HepG2 (cell line): ENCODE results near the gene RNGTT. TPM values are rescaled to one million over a fixed set of nuclear protein-coding genes. Genes with fewer than 3 reads are reported as not detected.

Experiments used
- ATAC-seq: fragments of 200-7000 bp; cut with Tn5 transposase; 3 replicates; pipeline ENCODE4 v1.9.1; 2020; ENCODE audit warnings: mild to moderate bottlenecking, moderate library complexity
- BruUV-seq: library from RNA; stranded (reverse); fragments of 400-500 nt; replicated peaks from 2 replicates; lab custom pipeline; 2021; lab: Mats Ljungman, UMichigan
- CTCF ChIA-PET: fragments of 300-600 bp; formaldehyde crosslinking; extraction: SDS; loops from one replicate; lab custom pipeline; 2021; ENCODE audit warnings: low total read pairs, inconsistent platforms, low intra/inter-chr PET ratio; lab: Yijun Ruan, JAX
- POLR2A ChIA-PET: fragments of 350-600 bp; sonication (Branson Sonifier 250); formaldehyde crosslinking; loops from one replicate; lab custom pipeline; 2020; ENCODE audit warnings: antibody characterized with exemption, inconsistent platforms; lab: Yijun Ruan, JAX
- DNase-seq: peaks from one replicate; pipeline ENCODE4 v3.0.0-alpha.2; 2015; ENCODE audit warnings: low spot score
- FAIRE-seq: peaks from 3 replicates; lab custom pipeline; 2011; peaks lifted over from hg19 to GRCh38; lab: Jason Lieb, UNC
- H2AFZ ChIP-seq: one replicate; pipeline ENCODE4 v1.6.1; 2011; ENCODE audit warnings: low read length, inconsistent platforms
- H3K27ac ChIP-seq: fragments of 300-600 bp; 3 replicates; pipeline ENCODE4 v1.8.0; 2011; ENCODE audit warnings: mixed run types, mild to moderate bottlenecking, mixed read lengths, low read length, inconsistent platforms; ENCODE audit not compliant: insufficient read depth; ENCODE audit errors: extremely low read length
- H3K27me3 ChIP-seq, 2 experiments: fragments of 200-600 bp in 1 of 2; 2 replicates in 1 of 2; 3 replicates in 1 of 2; pipeline versions ENCODE4 v1.6.0 to v1.8.0; 2011; ENCODE audit warnings: low read length in 2 of 2, mild to moderate bottlenecking in 2 of 2, moderate library complexity in 2 of 2, inconsistent platforms in 1 of 2; ENCODE audit not compliant: insufficient read depth in 2 of 2, control insufficient read depth in 1 of 2
- H3K36me3 ChIP-seq, 2 experiments: fragments of 200-600 bp in 1 of 2; replicated peaks in 1 of 2; 2 replicates in 1 of 2; 3 replicates in 1 of 2; pipeline versions ENCODE4 v1.5.1 to v1.8.0; 2011; ENCODE audit warnings: low read length in 2 of 2, inconsistent platforms in 1 of 2; ENCODE audit not compliant: insufficient read depth in 2 of 2, control insufficient read depth in 1 of 2
- H3K4me1 ChIP-seq: 2 replicates; pipeline ENCODE4 v1.5.1; 2012; ENCODE audit warnings: low read length, inconsistent platforms; ENCODE audit not compliant: insufficient read depth
- H3K4me2 ChIP-seq: 2 replicates; pipeline ENCODE4 v1.6.0; 2011; ENCODE audit warnings: low read depth, low read length, inconsistent platforms
- H3K4me3 ChIP-seq, 3 experiments: fragments of 200-600 bp in 1 of 3; sonication (generic), shearing (Covaris generic) in 1 of 3; replicated peaks in 1 of 3; 2 replicates each; pipeline ENCODE4 v1.5.1; 2011 to 2016; ENCODE audit warnings: low read length in 3 of 3, inconsistent platforms in 2 of 3, low read depth in 2 of 3, mild to moderate bottlenecking in 2 of 3, control low read depth in 1 of 3, mixed read lengths in 1 of 3; ENCODE audit not compliant: insufficient read depth in 1 of 3
- H3K79me2 ChIP-seq: one replicate; pipeline ENCODE4 v1.6.1; 2011; ENCODE audit warnings: low read length, inconsistent platforms; ENCODE audit not compliant: insufficient read depth
- H3K9ac ChIP-seq: 2 replicates; pipeline ENCODE4 v1.6.0; 2011; ENCODE audit warnings: mild to moderate bottlenecking, low read depth, low read length, inconsistent platforms; ENCODE audit not compliant: insufficient read depth
- H3K9me3 ChIP-seq: 2 replicates; pipeline ENCODE4 v1.5.1; 2012; ENCODE audit warnings: mild to moderate bottlenecking, low read length
- H4K20me1 ChIP-seq: 2 replicates; pipeline ENCODE4 v1.6.0; 2011; ENCODE audit warnings: inconsistent platforms, mild to moderate bottlenecking, low read length, moderate library complexity; ENCODE audit not compliant: insufficient read depth
- GTF2F1 ChIP-seq: fragments of 150-350 bp; IDR thresholded peaks from 2 replicates; pipeline ENCODE4 v1.6.1; 2014; ENCODE audit warnings: low read length
- HMGA1 ChIP-seq: sonication (generic); formaldehyde crosslinking; conservative IDR thresholded peaks from 2 replicates; pipeline ENCODE4 v1.4.0; 2020; ENCODE audit warnings: missing genetic modification reagents
- NFE2L2 ChIP-seq: fragments of 150-350 bp; IDR thresholded peaks from 2 replicates; pipeline ENCODE4 v1.6.1; 2014; ENCODE audit warnings: low read length
- NPAS2 ChIP-seq: sonication (generic); formaldehyde crosslinking; IDR thresholded peaks from 2 replicates; pipeline ENCODE4 v1.8.0; 2022; ENCODE audit warnings: mild to moderate bottlenecking, missing genetic modification reagents, borderline replicate concordance
- PCBP1 ChIP-seq: fragments of 200-400 bp; formaldehyde crosslinking; IDR thresholded peaks from 2 replicates; pipeline ENCODE4 v1.6.1; 2017; ENCODE audit warnings: mild to moderate bottlenecking, low read depth, low read length, borderline replicate concordance
- RCOR2 ChIP-seq: IDR thresholded peaks from 2 replicates; pipeline ENCODE4 v1.6.1; 2016; ENCODE audit warnings: missing biosample characterization, missing genetic modification reagents
- RELA ChIP-seq: sonication (generic); formaldehyde crosslinking; IDR thresholded peaks from 2 replicates; pipeline ENCODE4 v1.4.0; 2020; ENCODE audit warnings: missing genetic modification reagents
- RORA ChIP-seq: sonication (generic); formaldehyde crosslinking; IDR thresholded peaks from 2 replicates; pipeline ENCODE4 v1.5.0; 2020; ENCODE audit warnings: mild to moderate bottlenecking, missing genetic modification reagents, moderate library complexity
- SRF ChIP-seq: IDR thresholded peaks from 2 replicates; pipeline ENCODE4 v1.6.1; 2011; ENCODE audit warnings: mild to moderate bottlenecking, low read depth, low read length, moderate library complexity
- ZNF326 ChIP-seq: sonication (generic); formaldehyde crosslinking; IDR thresholded peaks from 2 replicates; pipeline ENCODE4 v1.4.0; 2020; ENCODE audit warnings: missing genetic modification reagents, borderline replicate concordance
- ZNF660 ChIP-seq: sonication (generic); formaldehyde crosslinking; IDR thresholded peaks from 2 replicates; pipeline ENCODE4 v1.5.1; 2020; ENCODE audit warnings: mild to moderate bottlenecking, low read depth, missing genetic modification reagents, borderline replicate concordance
- ZSCAN21 ChIP-seq: sonication (generic); formaldehyde crosslinking; IDR thresholded peaks from 2 replicates; pipeline ENCODE4 v1.8.0; 2022; ENCODE audit warnings: mild to moderate bottlenecking, missing genetic modification reagents, moderate library complexity, borderline replicate concordance
- WGBS: methylation state at CpG from one replicate; pipeline ENCODE4 v1.1.6; 2017; ENCODE audit warnings: low lambda C conversion rate; 5-methylcytosine and 5-hydroxymethylcytosine counted together
- in situ Hi-C: cut with HindIII; loops from 2 replicates; pipeline ENCODE4 v1.10.0; 2017; ENCODE audit warnings: low pct_unique_long_range_greater_than_20kb; ENCODE audit not compliant: extremely low pct_ligation_motif_present
- intact Hi-C: fragments of 100-400 bp; cut with micrococcal nuclease; formaldehyde crosslinking; loops from one replicate; pipeline ENCODE4 v1.10.0; 2022; ENCODE audit not compliant: unreplicated experiment
- polyA plus RNA-seq, 8 experiments: library from polyadenylated mRNA; depleted of rRNA in 3 of 8; stranded (reverse) in 7 of 8; unstranded in 1 of 8; fragments of >200 nt; fragmentation: Illumina TruSeq in 4 of 8; extraction: Trizol in 4 of 8; gene quantifications; 2 replicates each; pipeline versions ENCODE4 v1.2.1 to v1.2.3, GENCODE V29; 2011 to 2016; ENCODE audit warnings: low read depth in 4 of 8, missing spikeins in 1 of 8, mixed read lengths in 1 of 8; ENCODE audit not compliant: insufficient read depth in 1 of 8
- total RNA-seq, 5 experiments: library from RNA; depleted of rRNA; stranded (reverse); fragments of >200 nt; fragmentation: Illumina TruSeq; extraction: Trizol; gene quantifications; 2 replicates each; pipeline ENCODE4 v1.2.3, GENCODE V29; 2016; ENCODE audit warnings: low read depth in 1 of 5
- TF ChIP-seq, protein P1 (sequence below), 2 experiments: sonication (generic) in 1 of 2; formaldehyde crosslinking in 1 of 2; IDR thresholded peaks; 2 replicates each; pipeline versions ENCODE4 v1.6.1 to v1.9.0; 2014 to 2022; ENCODE audit warnings: antibody characterized with exemption in 1 of 2, borderline replicate concordance in 1 of 2, inconsistent platforms in 1 of 2, low read depth in 1 of 2, missing genetic modification reagents in 1 of 2
- TF ChIP-seq, protein P2 (sequence below): sonication (generic); formaldehyde crosslinking; IDR thresholded peaks from 2 replicates; pipeline ENCODE4 v1.4.0; 2020; ENCODE audit warnings: missing genetic modification reagents

RNGTT gene
- total and polyA plus RNA-seq, 2 of the 13 experiments (the other 11 are each of a cell fraction or from before 2014, with no cell fraction given) = 6.0 to 22.6 TPM

GRCh38 chr6:88611721-88612120 lies 351.7 kb downstream of the RNGTT start (continued):
- TF ChIP-seq, protein P1, sequence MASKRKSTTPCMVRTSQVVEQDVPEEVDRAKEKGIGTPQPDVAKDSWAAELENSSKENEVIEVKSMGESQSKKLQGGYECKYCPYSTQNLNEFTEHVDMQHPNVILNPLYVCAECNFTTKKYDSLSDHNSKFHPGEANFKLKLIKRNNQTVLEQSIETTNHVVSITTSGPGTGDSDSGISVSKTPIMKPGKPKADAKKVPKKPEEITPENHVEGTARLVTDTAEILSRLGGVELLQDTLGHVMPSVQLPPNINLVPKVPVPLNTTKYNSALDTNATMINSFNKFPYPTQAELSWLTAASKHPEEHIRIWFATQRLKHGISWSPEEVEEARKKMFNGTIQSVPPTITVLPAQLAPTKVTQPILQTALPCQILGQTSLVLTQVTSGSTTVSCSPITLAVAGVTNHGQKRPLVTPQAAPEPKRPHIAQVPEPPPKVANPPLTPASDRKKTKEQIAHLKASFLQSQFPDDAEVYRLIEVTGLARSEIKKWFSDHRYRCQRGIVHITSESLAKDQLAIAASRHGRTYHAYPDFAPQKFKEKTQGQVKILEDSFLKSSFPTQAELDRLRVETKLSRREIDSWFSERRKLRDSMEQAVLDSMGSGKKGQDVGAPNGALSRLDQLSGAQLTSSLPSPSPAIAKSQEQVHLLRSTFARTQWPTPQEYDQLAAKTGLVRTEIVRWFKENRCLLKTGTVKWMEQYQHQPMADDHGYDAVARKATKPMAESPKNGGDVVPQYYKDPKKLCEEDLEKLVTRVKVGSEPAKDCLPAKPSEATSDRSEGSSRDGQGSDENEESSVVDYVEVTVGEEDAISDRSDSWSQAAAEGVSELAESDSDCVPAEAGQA (IDR thresholded peaks at IDR 0.05; ENCODE audit: low read depth) = no peak
- TF ChIP-seq, protein P1 (CRISPR knock-in tag; IDR thresholded peaks at IDR 0.05; ENCODE audit: borderline replicate concordance) = no peak
- no peak for TF ChIP-seq GTF2F1
- TF ChIP-seq PCBP1 = no peak

GRCh38 chr6:88609983-88610382 lies 353.4 kb downstream of the RNGTT start:
- H2AFZ ChIP-seq = no peak overlapping the region
- H3K27me3 ChIP-seq = no peaks in the 10 kb centered on the region
- POLR2A ChIA-PET = no interaction called here
- no peak overlapping the region for H3K4me3 ChIP-seq
- no peaks in the 10 kb centered on the region for H4K20me1 ChIP-seq
- in situ Hi-C loops = no loop called here
- 97% methylated on average over 3 of the region's 3 CpGs for WGBS
- H3K4me1 ChIP-seq = no peaks in the 10 kb centered on the region
- intact Hi-C loops = no loop called here
- CTCF ChIA-PET = no interaction called here
- H3K9ac ChIP-seq = no peak overlapping the region
- FAIRE-seq (no peak), DNase-seq (no peak), ATAC-seq (no peak)
- H3K27ac ChIP-seq = no peak overlapping the region
- H3K79me2 ChIP-seq = no peaks in the 10 kb centered on the region
- H3K36me3 ChIP-seq = peaks cover 3 to 8% of the 10 kb centered on the region in 2 experiments; a peak in 4 of 5 replicates
- no TSS peak for BruUV-seq
- H3K9me3 ChIP-seq = no peaks in the 10 kb centered on the region
- no peak overlapping the region for H3K4me2 ChIP-seq
- TF ChIP-seq RORA (CRISPR knock-in tag) (no peak), SRF (no peak), HMGA1 (CRISPR knock-in tag) (no peak), NPAS2 (no peak), RELA (CRISPR knock-in tag) (no peak), ZNF326 (no peak), RCOR2 (CRISPR knock-in tag) (no peak), ZSCAN21 (CRISPR knock-in tag) (no peak), ZNF660 (no peak), NFE2L2 (no peak)
- TF ChIP-seq, protein P2, sequence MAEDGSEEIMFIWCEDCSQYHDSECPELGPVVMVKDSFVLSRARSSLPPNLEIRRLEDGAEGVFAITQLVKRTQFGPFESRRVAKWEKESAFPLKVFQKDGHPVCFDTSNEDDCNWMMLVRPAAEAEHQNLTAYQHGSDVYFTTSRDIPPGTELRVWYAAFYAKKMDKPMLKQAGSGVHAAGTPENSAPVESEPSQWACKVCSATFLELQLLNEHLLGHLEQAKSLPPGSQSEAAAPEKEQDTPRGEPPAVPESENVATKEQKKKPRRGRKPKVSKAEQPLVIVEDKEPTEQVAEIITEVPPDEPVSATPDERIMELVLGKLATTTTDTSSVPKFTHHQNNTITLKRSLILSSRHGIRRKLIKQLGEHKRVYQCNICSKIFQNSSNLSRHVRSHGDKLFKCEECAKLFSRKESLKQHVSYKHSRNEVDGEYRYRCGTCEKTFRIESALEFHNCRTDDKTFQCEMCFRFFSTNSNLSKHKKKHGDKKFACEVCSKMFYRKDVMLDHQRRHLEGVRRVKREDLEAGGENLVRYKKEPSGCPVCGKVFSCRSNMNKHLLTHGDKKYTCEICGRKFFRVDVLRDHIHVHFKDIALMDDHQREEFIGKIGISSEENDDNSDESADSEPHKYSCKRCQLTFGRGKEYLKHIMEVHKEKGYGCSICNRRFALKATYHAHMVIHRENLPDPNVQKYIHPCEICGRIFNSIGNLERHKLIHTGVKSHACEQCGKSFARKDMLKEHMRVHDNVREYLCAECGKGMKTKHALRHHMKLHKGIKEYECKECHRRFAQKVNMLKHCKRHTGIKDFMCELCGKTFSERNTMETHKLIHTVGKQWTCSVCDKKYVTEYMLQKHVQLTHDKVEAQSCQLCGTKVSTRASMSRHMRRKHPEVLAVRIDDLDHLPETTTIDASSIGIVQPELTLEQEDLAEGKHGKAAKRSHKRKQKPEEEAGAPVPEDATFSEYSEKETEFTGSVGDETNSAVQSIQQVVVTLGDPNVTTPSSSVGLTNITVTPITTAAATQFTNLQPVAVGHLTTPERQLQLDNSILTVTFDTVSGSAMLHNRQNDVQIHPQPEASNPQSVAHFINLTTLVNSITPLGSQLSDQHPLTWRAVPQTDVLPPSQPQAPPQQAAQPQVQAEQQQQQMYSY = no peak
